GM19238 (cell line): Measurements from ENCODE around the gene KRT85.
"Not testable (repeated sequence)": the region's sequence is repeated elsewhere in the genome, so short reads cannot be mapped to it uniquely, and the experiment has no call there.

Experiments
- DNase-seq: peaks from one replicate; pipeline ENCODE4 v3.0.0; 2011; ENCODE audit warnings: low spot score; ENCODE audit not compliant: insufficient read length

KRT85 gene

GRCh38 chr12:52324153-52324444 is 43.2 kb downstream of the KRT85 start:
- no peak for DNase-seq

GRCh38 chr12:52323416-52324152 is 43.7 kb downstream of the KRT85 start:
- no peak for DNase-seq

- no peak for DNase-seq
Observed at GRCh38 chr12:52323001-52323400, 44.3 kb downstream of the KRT85 start.

- no peak for DNase-seq
Observed at GRCh38 chr12:52322069-52322468, 45.2 kb downstream of the KRT85 start.

- DNase-seq: no peak
Observed at GRCh38 chr12:52321418-52321817, 45.9 kb downstream of the KRT85 start.

GRCh38 chr12:52320784-52321400 is 46.4 kb downstream of the KRT85 start, which contains the start of gene KRT83:
Gene KRT83 (minus strand): TSS chr12:52321398. CDS start chr12:52321335, 63 bp downstream.
- DNase-seq: no peak

GRCh38 chr12:52319097-52319496 is 48.2 kb downstream of the KRT85 start:
- DNase-seq: no peak

- no peak for DNase-seq
Observed at GRCh38 chr12:52318241-52318990, 48.9 kb downstream of the KRT85 start.

- DNase-seq: no peak
Observed at GRCh38 chr12:52317468-52318052, 49.7 kb downstream of the KRT85 start.

GRCh38 chr12:52316701-52317100 is 50.6 kb downstream of the KRT85 start:
- no peak for DNase-seq

- DNase-seq: no peak
Observed at GRCh38 chr12:52316290-52316689, 51.0 kb downstream of the KRT85 start.

GRCh38 chr12:52315721-52316120 is 51.6 kb downstream of the KRT85 start:
- not testable (repeated sequence) for DNase-seq

GRCh38 chr12:52314511-52314910 is 52.8 kb downstream of the KRT85 start:
- DNase-seq: no peak

- DNase-seq: no peak
Observed at GRCh38 chr12:52313926-52314325, 53.4 kb downstream of the KRT85 start.

GRCh38 chr12:52313461-52313860 is 53.8 kb downstream of the KRT85 start:
- DNase-seq: no peak

- no peak for DNase-seq
Observed at GRCh38 chr12:52312086-52312485, 55.2 kb downstream of the KRT85 start.

- DNase-seq: no peak
Observed at GRCh38 chr12:52311285-52311648, 56.0 kb downstream of the KRT85 start.

- DNase-seq: no peak
Observed at GRCh38 chr12:52310622-52311284, 56.5 kb downstream of the KRT85 start.
